ENCODE measurements around the gene ASPG. TPM values are rescaled to one million over a fixed set of nuclear protein-coding genes. Genes with fewer than 3 reads are reported as not detected.

Gene ASPG
- polyA plus RNA-seq, 1 donor from 2014 or later: 0.16 TPM

DNA sequence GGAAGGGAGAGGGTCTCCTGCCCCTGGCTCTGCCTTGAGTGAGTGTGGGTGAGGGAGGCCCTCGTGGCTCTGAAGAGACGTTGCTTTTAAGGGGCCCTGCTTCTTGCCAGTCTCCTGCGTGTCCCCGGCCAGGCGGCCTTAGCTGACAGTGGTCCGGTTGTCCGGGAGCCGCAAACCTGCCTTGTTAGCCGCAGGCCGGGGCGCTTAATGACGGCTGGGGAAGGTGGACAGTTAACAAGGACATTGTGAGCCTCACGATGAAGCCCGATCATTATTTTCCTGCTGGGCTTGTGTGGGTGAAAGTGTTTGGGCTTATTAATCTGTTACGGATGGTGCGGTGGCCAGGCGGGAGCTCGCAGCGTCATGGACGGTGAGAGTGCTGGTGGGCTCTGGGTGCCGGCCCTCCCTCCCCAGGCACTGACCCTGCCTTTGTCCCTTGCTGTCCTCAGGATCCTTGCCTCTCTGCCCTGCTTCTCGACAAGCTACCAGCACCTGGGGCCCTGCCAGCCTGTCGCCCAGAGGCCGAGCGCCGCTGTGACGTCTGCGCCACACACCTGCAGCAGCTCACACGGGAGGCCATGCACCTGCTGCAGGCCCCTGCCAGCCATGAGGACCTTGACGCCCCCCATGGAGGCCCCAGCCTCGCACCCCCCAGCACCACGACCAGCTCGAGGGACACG, 66.2 kb downstream of the ASPG start:
- H3K36me3 ChIP-seq (ENCODE audit: insufficient read depth, low read length): no peaks in the 10 kb centered on the region
- H3F3A ChIP-seq (ENCODE audit: insufficient read depth, low read length, poor library complexity, severe bottlenecking): no peaks in the 10 kb centered on the region
- no peak overlapping the region for H2AFZ ChIP-seq (ENCODE audit: low read depth, low read length)
- TF ChIP-seq, protein P1, sequence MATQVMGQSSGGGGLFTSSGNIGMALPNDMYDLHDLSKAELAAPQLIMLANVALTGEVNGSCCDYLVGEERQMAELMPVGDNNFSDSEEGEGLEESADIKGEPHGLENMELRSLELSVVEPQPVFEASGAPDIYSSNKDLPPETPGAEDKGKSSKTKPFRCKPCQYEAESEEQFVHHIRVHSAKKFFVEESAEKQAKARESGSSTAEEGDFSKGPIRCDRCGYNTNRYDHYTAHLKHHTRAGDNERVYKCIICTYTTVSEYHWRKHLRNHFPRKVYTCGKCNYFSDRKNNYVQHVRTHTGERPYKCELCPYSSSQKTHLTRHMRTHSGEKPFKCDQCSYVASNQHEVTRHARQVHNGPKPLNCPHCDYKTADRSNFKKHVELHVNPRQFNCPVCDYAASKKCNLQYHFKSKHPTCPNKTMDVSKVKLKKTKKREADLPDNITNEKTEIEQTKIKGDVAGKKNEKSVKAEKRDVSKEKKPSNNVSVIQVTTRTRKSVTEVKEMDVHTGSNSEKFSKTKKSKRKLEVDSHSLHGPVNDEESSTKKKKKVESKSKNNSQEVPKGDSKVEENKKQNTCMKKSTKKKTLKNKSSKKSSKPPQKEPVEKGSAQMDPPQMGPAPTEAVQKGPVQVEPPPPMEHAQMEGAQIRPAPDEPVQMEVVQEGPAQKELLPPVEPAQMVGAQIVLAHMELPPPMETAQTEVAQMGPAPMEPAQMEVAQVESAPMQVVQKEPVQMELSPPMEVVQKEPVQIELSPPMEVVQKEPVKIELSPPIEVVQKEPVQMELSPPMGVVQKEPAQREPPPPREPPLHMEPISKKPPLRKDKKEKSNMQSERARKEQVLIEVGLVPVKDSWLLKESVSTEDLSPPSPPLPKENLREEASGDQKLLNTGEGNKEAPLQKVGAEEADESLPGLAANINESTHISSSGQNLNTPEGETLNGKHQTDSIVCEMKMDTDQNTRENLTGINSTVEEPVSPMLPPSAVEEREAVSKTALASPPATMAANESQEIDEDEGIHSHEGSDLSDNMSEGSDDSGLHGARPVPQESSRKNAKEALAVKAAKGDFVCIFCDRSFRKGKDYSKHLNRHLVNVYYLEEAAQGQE (IDR thresholded peaks at IDR 0.05; ENCODE audit: borderline replicate concordance): no peak
- no peak for TF ChIP-seq TAF1 (IDR thresholded peaks at IDR 0.05; ENCODE audit: low read depth)
- TF ChIP-seq, protein P2, sequence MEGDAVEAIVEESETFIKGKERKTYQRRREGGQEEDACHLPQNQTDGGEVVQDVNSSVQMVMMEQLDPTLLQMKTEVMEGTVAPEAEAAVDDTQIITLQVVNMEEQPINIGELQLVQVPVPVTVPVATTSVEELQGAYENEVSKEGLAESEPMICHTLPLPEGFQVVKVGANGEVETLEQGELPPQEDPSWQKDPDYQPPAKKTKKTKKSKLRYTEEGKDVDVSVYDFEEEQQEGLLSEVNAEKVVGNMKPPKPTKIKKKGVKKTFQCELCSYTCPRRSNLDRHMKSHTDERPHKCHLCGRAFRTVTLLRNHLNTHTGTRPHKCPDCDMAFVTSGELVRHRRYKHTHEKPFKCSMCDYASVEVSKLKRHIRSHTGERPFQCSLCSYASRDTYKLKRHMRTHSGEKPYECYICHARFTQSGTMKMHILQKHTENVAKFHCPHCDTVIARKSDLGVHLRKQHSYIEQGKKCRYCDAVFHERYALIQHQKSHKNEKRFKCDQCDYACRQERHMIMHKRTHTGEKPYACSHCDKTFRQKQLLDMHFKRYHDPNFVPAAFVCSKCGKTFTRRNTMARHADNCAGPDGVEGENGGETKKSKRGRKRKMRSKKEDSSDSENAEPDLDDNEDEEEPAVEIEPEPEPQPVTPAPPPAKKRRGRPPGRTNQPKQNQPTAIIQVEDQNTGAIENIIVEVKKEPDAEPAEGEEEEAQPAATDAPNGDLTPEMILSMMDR (IDR thresholded peaks at IDR 0.05; ENCODE audit: poor library complexity, severe bottlenecking): no peak
- no peak for TF ChIP-seq EZH2 (IDR thresholded peaks at IDR 0.05; ENCODE audit: borderline replicate concordance, insufficient read depth, low read length, poor library complexity, severe bottlenecking)
- TF ChIP-seq POLR2AphosphoS5 (IDR thresholded peaks at IDR 0.05): peak; percentile 18
- no peak for TF ChIP-seq RAD21 (conservative IDR thresholded peaks at IDR 0.05)
- TF ChIP-seq MXI1 (conservative IDR thresholded peaks at IDR 0.05; ENCODE audit: poor library complexity, severe bottlenecking): no peak
- H3K9me3 ChIP-seq (ENCODE audit: low read length): no peaks in the 10 kb centered on the region
- peak overlapping the region; percentile 29 for H3K9ac ChIP-seq (ENCODE audit: low read length)
- H3K79me2 ChIP-seq (replicated peaks; ENCODE audit: insufficient read depth, low read length): peaks cover 5% of the 10 kb centered on the region
- no peaks in the 10 kb centered on the region for H3K9me2 ChIP-seq (ENCODE audit: insufficient read depth, low read length)
- no peaks in the 10 kb centered on the region for H3K27me3 ChIP-seq (ENCODE audit: insufficient read depth, low read depth, low read length)
- H4K20me1 ChIP-seq (ENCODE audit: insufficient read depth): no peaks in the 10 kb centered on the region
- no peak overlapping the region for H3K4me3 ChIP-seq (ENCODE audit: low read length)
- peak overlapping the region; percentile 55 for H3K27ac ChIP-seq (ENCODE audit: low read length)
- H3K4me2 ChIP-seq (ENCODE audit: low read length): no peak overlapping the region

DNA sequence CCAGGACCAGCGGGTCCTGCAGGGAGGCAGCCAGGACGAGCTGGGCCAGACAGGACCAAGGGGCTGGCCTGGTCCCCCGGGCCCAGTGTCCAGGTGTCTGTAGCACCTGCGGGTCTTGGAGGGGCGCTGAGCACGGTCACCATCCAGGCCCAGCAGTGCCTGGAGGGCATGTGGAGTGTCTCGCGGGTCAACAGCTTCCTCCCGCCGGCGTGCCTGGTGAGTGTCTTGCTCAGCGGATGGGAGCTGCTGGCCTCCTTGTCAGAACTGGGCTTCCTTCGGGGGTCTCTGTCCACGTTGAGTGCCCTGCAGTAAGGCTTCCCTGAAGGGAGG, 66.7 kb downstream of the ASPG start:
- no peak for TF ChIP-seq MXI1 (conservative IDR thresholded peaks at IDR 0.05; ENCODE audit: poor library complexity, severe bottlenecking)
- TF ChIP-seq SMC3 (conservative IDR thresholded peaks at IDR 0.05; ENCODE audit: poor library complexity): no peak
- TF ChIP-seq RAD21 (conservative IDR thresholded peaks at IDR 0.05): no peak
- no peak for TF ChIP-seq POLR2AphosphoS5 (IDR thresholded peaks at IDR 0.05)
- TF ChIP-seq TAF1 (IDR thresholded peaks at IDR 0.05; ENCODE audit: low read depth): no peak
- TF ChIP-seq, protein P2 (IDR thresholded peaks at IDR 0.05; ENCODE audit: poor library complexity, severe bottlenecking): no peak
- no peak for TF ChIP-seq EP300 (conservative IDR thresholded peaks at IDR 0.05; ENCODE audit: poor library complexity, severe bottlenecking)
- TF ChIP-seq EZH2 (IDR thresholded peaks at IDR 0.05; ENCODE audit: borderline replicate concordance, insufficient read depth, low read length, poor library complexity, severe bottlenecking): no peak
- TF ChIP-seq, protein P1 (IDR thresholded peaks at IDR 0.05; ENCODE audit: borderline replicate concordance): no peak
- Histone ChIP-seq H3K9me2 (ENCODE audit: insufficient read depth, low read length) (no peaks in the 10 kb centered on the region), H3K9ac (ENCODE audit: low read length) (no peak overlapping the region), H2AFZ (ENCODE audit: low read depth, low read length) (no peak overlapping the region), H3K79me2 (replicated peaks; ENCODE audit: insufficient read depth, low read length) (peaks cover 3% of the 10 kb centered on the region), H3K27me3 (ENCODE audit: insufficient read depth, low read depth, low read length) (no peaks in the 10 kb centered on the region), H3K4me2 (ENCODE audit: low read length) (no peak overlapping the region), H3K4me3 (ENCODE audit: low read length) (no peak overlapping the region), H4K20me1 (ENCODE audit: insufficient read depth) (no peaks in the 10 kb centered on the region), H3K9me3 (ENCODE audit: low read length) (no peaks in the 10 kb centered on the region), H3K36me3 (ENCODE audit: insufficient read depth, low read length) (no peaks in the 10 kb centered on the region), H3K27ac (ENCODE audit: low read length) (peak overlapping the region; percentile 55), H3F3A (ENCODE audit: insufficient read depth, low read length, poor library complexity, severe bottlenecking) (no peaks in the 10 kb centered on the region)

Data from neural cell (in vitro differentiated cells).